ENCODE measurements around the gene PROSER2.

The PROSER2 gene

GRCh38 chr10:11876324-11876723 is 53.2 kb downstream of the PROSER2 start:
- TF ChIP-seq EZH2 (optimal IDR thresholded peaks at IDR 0.05; ENCODE audit: low read depth, low read length) (no peak), CTCF (IDR thresholded peaks at IDR 0.05; ENCODE audit: low read length) (no peak), EZH2phosphoT487 (IDR thresholded peaks at IDR 0.05; ENCODE audit: low read length) (no peak)
- H3K4me1 ChIP-seq (ENCODE audit: low read length), result no peaks in the 10 kb centered on the region
- no peaks in the 10 kb centered on the region for H4K20me1 ChIP-seq (ENCODE audit: insufficient read depth, low read length)
- no peak overlapping the region for H3K4me3 ChIP-seq (ENCODE audit: low read length)
- peaks cover 24% of the 10 kb centered on the region for H3K27me3 ChIP-seq (replicated peaks; ENCODE audit: insufficient read depth, low read length)
- no peaks in the 10 kb centered on the region for H3K79me2 ChIP-seq (ENCODE audit: low read length)
- no peaks in the 10 kb centered on the region for H3K9me2 ChIP-seq (replicated peaks; ENCODE audit: insufficient read depth, low read length)
- H3K9me3 ChIP-seq (replicated peaks; ENCODE audit: insufficient read depth, low read length), result no peaks in the 10 kb centered on the region
- H2AFZ ChIP-seq (ENCODE audit: low read length), result no peak overlapping the region
- no peak overlapping the region for H3K9ac ChIP-seq (ENCODE audit: low read length)
- H3K4me2 ChIP-seq (ENCODE audit: low read depth, low read length), result no peak overlapping the region
- H3K36me3 ChIP-seq (replicated peaks; ENCODE audit: insufficient read depth, low read length), result no peaks in the 10 kb centered on the region
- DNase-seq, result no peak
- no peak overlapping the region for H3K27ac ChIP-seq (ENCODE audit: low read length)
- no peaks in the 10 kb centered on the region for H3F3A ChIP-seq (ENCODE audit: insufficient read depth, low read length)

GRCh38 chr10:11876805-11877590 is 53.8 kb downstream of the PROSER2 start:
- no peaks in the 10 kb centered on the region for H3K79me2 ChIP-seq (ENCODE audit: low read length)
- no peaks in the 10 kb centered on the region for H3F3A ChIP-seq (ENCODE audit: insufficient read depth, low read length)
- H3K27me3 ChIP-seq (replicated peaks; ENCODE audit: insufficient read depth, low read length), result peaks cover 24% of the 10 kb centered on the region
- H3K4me1 ChIP-seq (ENCODE audit: low read length), result no peaks in the 10 kb centered on the region
- DNase-seq, result no peak
- H3K27ac ChIP-seq (ENCODE audit: low read length), result no peak overlapping the region
- H4K20me1 ChIP-seq (ENCODE audit: insufficient read depth, low read length), result no peaks in the 10 kb centered on the region
- H3K9me2 ChIP-seq (replicated peaks; ENCODE audit: insufficient read depth, low read length), result no peaks in the 10 kb centered on the region
- no peaks in the 10 kb centered on the region for H3K36me3 ChIP-seq (replicated peaks; ENCODE audit: insufficient read depth, low read length)
- H3K9me3 ChIP-seq (replicated peaks; ENCODE audit: insufficient read depth, low read length), result no peaks in the 10 kb centered on the region
- no peak overlapping the region for H2AFZ ChIP-seq (ENCODE audit: low read length)
- H3K9ac ChIP-seq (ENCODE audit: low read length), result no peak overlapping the region
- H3K4me2 ChIP-seq (ENCODE audit: low read depth, low read length), result no peak overlapping the region
- TF ChIP-seq EZH2phosphoT487 (IDR thresholded peaks at IDR 0.05; ENCODE audit: low read length) (no peak), CTCF (IDR thresholded peaks at IDR 0.05; ENCODE audit: low read length) (no peak), EZH2 (optimal IDR thresholded peaks at IDR 0.05; ENCODE audit: low read depth, low read length) (no peak)
- no peak overlapping the region for H3K4me3 ChIP-seq (ENCODE audit: low read length)

- no peaks in the 10 kb centered on the region for H3K4me1 ChIP-seq (ENCODE audit: low read length)
- H3K9ac ChIP-seq (ENCODE audit: low read length), result no peak overlapping the region
- H3K9me3 ChIP-seq (replicated peaks; ENCODE audit: insufficient read depth, low read length), result no peaks in the 10 kb centered on the region
- DNase-seq, result no peak
- no peaks in the 10 kb centered on the region for H3K79me2 ChIP-seq (ENCODE audit: low read length)
- no peaks in the 10 kb centered on the region for H3F3A ChIP-seq (ENCODE audit: insufficient read depth, low read length)
- H3K36me3 ChIP-seq (replicated peaks; ENCODE audit: insufficient read depth, low read length), result no peaks in the 10 kb centered on the region
- H3K4me3 ChIP-seq (ENCODE audit: low read length), result no peak overlapping the region
- H4K20me1 ChIP-seq (ENCODE audit: insufficient read depth, low read length), result no peaks in the 10 kb centered on the region
- no peak overlapping the region for H2AFZ ChIP-seq (ENCODE audit: low read length)
- H3K9me2 ChIP-seq (replicated peaks; ENCODE audit: insufficient read depth, low read length), result no peaks in the 10 kb centered on the region
- TF ChIP-seq EZH2 (optimal IDR thresholded peaks at IDR 0.05; ENCODE audit: low read depth, low read length) (no peak), CTCF (IDR thresholded peaks at IDR 0.05; ENCODE audit: low read length) (no peak)
- no peak overlapping the region for H3K4me2 ChIP-seq (ENCODE audit: low read depth, low read length)
- H3K27ac ChIP-seq (ENCODE audit: low read length), result no peak overlapping the region
- peaks cover 24% of the 10 kb centered on the region for H3K27me3 ChIP-seq (replicated peaks; ENCODE audit: insufficient read depth, low read length)
These were observed 54.4 kb downstream of the PROSER2 start for GRCh38 chr10:11877591-11877905.

Data from MM.1S (cell line).